Fibroblast of villous mesenchyme (primary cell): Measurements from ENCODE around the gene DMXL1. TPM values are rescaled to one million over a fixed set of nuclear protein-coding genes. Genes with fewer than 3 reads are reported as not detected.
"Not testable (repeated sequence)": the region's sequence is repeated elsewhere in the genome, so short reads cannot be mapped to it uniquely, and the experiment has no call there.

Experiments
- DNase-seq: peaks from one replicate; pipeline ENCODE4 v3.0.0-alpha.2; 2010; ENCODE audit warnings: low read depth
- H3K4me3 ChIP-seq: 2 replicates; pipeline ENCODE4 v1.5.1; 2011; ENCODE audit warnings: low read depth, mild to moderate bottlenecking, low read length
- total RNA-seq: library from RNA; depleted of rRNA; stranded (reverse); fragments of >200 nt; gene quantifications from 2 replicates; pipeline ENCODE4 v1.2.3, GENCODE V29; 2012
- TF ChIP-seq, protein P1 (sequence below): IDR thresholded peaks from 2 replicates; pipeline ENCODE4 v1.5.1; 2012; ENCODE audit warnings: low read depth, mild to moderate bottlenecking, low read length; ENCODE audit not compliant: insufficient read depth

DMXL1 gene
- total RNA-seq, 1 donor, result 54.8 TPM

DNA sequence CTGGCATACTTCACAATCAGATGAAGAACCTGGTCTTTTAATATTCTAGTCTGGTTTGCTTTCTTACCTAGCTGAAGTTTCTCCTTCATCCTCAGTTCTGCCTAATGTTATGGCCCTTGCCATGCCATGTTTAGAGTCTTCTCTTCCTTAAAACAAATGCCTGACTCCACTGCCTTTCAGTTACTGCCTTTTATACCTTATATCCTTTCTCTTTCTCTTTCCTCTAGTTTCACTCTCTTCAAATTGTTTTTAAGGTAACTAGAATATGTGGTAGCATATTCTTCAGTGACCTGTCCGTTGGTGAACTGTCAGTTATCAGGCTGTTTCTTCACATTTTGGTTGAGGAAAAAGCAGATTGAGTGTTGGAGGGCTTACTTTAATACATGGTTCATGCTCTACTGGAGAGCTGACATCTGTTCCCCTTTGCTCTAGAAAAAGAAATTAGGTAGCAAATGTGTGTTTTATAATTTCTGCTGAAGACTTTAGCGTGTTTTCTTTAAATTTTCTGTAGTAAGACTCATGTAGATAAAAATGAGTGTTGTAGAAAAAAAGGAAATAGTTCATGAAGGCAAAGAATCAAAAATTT lies 103.8 kb downstream of the DMXL1 start:
- TF ChIP-seq, protein P1, sequence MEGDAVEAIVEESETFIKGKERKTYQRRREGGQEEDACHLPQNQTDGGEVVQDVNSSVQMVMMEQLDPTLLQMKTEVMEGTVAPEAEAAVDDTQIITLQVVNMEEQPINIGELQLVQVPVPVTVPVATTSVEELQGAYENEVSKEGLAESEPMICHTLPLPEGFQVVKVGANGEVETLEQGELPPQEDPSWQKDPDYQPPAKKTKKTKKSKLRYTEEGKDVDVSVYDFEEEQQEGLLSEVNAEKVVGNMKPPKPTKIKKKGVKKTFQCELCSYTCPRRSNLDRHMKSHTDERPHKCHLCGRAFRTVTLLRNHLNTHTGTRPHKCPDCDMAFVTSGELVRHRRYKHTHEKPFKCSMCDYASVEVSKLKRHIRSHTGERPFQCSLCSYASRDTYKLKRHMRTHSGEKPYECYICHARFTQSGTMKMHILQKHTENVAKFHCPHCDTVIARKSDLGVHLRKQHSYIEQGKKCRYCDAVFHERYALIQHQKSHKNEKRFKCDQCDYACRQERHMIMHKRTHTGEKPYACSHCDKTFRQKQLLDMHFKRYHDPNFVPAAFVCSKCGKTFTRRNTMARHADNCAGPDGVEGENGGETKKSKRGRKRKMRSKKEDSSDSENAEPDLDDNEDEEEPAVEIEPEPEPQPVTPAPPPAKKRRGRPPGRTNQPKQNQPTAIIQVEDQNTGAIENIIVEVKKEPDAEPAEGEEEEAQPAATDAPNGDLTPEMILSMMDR, result no peak
- DNase-seq, result no peak

DNA sequence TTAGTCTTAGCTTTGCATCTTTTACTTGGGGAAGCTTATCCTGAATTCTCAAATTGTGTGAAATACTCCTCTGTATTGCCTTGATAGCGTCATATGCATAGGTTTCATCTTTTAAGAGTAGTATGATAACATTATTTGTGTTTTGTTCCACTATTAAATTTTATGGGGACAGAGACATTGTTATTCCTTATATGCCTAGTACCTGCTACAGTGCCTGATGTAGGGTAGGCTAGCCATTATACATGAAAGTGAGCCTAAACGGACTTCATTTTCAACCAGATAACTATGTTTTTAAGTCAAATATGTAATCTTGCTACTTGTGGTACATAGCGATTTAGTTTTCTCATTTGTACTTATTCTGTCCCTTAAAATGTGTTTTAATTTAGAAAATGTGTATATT lies 105.9 kb downstream of the DMXL1 start:
- DNase-seq, result no peak
- TF ChIP-seq, protein P1, result no peak
- no peak overlapping the region for H3K4me3 ChIP-seq

More for the DNA sequence above, 103.8 kb downstream of the DMXL1 start:
- H3K4me3 ChIP-seq, result no peak overlapping the region

DNA sequence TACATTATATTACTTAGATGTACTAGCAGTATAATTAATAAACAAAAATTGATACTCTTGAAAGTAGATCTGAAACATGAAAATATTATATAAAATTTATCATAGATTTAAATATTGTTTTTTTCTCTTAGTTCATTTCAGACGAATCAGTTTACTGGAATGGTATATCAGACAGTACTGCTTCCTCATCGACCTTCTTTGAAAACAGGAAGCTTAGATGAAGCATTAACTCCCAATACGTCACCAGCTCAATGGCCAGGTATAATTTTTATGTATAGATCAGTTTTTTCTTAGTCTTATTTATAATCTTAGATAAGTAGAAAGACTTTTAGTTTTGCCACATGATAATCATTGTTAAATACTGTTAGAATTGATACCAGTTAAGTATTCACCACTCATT lies 106.3 kb downstream of the DMXL1 start:
- H3K4me3 ChIP-seq, result no peak overlapping the region
- TF ChIP-seq, protein P1, result no peak
- no peak for DNase-seq

DNA sequence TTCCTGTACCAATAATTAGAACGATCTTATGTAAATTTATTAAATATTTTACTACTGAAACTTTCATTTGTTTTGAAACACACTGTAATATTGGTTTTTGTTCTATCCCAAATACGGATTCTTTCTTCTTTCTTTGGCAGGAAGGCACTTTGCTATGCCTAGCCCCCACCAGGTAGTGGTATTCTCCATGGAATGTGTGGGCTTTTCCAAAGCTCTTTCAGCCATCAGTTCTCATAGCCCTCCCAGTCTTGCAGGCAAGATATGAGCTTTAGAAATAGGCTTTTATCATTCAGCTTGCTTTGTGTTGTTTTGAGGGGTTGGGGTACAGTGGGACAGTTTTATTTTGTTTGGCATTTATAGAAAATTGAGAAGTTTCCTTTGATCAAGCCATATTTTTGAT lies 107.5 kb downstream of the DMXL1 start:
- TF ChIP-seq, protein P1, result no peak
- H3K4me3 ChIP-seq, result no peak overlapping the region
- no peak for DNase-seq

DNA sequence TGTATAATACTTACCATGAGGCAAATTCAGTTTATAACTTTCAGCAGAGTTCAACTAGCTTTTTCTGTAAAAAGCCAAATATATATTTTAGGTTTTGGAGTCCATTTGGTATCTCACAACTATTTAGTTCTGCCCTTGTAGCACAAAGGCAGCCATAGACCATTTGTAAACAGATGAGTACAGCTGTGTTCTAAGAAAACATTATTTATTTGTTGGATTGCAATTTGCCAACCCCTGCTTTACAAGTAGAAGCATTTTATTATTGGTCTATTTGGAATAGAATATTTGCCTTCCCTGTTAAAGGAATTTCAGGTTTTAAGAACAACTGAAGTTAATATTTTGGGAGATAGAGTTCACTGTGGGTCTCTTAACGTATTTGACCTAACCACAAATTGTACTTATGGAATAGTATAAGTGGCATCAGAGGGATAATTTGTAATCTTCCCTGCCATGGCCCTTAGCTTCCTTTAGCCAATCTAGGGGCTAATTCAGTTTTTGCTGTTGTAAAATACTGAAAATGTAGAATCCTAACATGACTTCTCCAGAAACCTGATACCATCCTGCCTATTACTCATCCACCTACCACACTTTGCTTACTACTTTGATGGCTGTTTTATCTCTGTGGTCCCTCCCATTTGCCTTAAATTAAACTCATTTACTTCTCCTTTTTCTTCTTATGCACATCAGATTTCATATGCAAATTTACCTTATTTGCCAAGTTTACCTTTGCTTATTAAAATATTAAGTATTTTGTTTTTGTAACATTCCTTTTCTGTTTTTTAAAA lies 109.2 kb downstream of the DMXL1 start:
- DNase-seq, result peak; percentile 12
- H3K4me3 ChIP-seq, result no peak overlapping the region
- TF ChIP-seq, protein P1, result no peak

DNA sequence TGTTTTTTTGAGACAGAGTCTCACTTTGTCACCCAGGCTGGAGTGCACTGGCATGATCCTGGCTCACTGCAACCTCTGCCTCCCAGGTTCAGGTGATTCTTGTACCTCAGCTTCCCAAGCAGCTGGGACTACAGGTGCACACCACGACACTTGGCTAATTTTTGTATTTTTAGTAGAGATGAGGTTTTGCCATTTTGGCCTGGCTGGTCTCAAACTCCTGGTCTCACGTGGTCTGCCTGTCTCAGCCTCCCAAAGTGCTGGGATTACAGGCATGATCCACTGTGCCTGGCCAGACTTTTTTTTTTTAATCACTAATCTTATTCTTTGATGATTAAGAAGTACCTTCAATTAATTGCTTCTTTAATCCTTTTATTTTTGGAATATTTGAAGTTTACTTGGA lies 114.6 kb downstream of the DMXL1 start:
- not testable (repeated sequence) for DNase-seq

DNA sequence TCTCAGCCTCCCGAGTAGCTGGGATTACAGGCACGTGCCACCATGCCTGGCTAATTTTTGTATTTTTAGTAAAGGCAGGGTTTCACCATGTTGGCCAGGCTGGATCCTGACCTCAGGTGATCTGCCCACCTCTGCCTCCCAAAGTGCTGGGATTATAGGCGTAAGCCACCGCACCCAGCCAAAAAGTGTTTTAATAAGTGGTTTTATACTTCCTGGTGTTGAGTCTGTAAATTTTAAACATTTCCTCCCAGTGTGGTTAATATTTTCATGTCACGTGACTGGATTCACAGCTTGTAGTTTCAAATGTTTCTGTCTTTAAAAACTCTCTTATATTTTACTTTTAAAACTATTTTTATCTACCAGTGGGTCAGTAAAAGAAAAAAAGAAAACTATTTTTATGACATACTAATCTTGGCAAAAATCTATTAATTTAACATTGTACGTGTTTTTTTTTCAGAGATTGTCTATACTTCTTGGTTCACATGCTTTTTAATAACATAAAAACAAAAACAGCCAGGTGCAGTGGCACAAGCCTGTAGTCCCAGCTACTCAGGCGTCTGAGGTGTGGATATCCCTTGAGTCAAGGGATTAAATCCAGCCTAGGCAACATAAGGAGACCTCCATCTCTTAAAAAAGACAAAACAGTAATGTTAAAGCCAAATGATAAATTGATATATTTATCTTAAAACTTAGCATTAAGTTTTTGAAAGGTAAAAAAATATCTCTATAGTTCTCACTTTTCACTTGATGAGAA lies 117.1 kb downstream of the DMXL1 start:
- H3K4me3 ChIP-seq, result no peak overlapping the region
- TF ChIP-seq, protein P1, result no peak
- no peak for DNase-seq

More for the DNA sequence above, 114.6 kb downstream of the DMXL1 start:
- H3K4me3 ChIP-seq, result not testable (repeated sequence)
